ENCODE measurements around the gene FOXA1.

Gene FOXA1

GRCh38 chr14:37594971-37595808 lies at the start of gene FOXA1, which contains the start of gene TTC6:
Gene FOXA1, minus strand, starts transcription at chr14:37595249. Its CDS starts 277 bp downstream, at chr14:37594972.
Gene TTC6, plus strand, starts transcription at chr14:37595629. Its CDS starts 26,436 bp downstream, at chr14:37622065.
- peak; percentile 53 for DNase-seq

DNA sequence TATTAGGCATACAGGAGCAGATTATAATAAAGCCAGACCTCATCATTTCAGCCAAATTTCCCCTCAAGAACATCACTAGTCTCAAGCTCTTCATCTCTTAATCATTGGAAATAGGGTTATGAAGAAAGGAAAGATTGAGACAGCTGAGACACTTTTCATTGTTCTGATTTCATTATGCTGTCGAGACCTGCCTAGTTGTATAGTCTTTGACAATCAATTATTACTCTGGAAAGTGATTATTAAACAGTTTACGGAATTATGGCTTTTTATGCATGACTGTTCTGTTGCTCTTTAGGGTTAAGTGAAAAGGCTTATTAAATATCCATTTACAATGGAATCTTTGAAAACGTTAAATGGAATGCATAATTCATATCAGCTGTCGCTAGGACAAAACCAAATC lies 48.7 kb upstream of the FOXA1 start:
- DNase-seq = no peak

GRCh38 chr14:37642125-37642524 lies 47.1 kb upstream of the FOXA1 start:
- DNase-seq = no peak

DNA sequence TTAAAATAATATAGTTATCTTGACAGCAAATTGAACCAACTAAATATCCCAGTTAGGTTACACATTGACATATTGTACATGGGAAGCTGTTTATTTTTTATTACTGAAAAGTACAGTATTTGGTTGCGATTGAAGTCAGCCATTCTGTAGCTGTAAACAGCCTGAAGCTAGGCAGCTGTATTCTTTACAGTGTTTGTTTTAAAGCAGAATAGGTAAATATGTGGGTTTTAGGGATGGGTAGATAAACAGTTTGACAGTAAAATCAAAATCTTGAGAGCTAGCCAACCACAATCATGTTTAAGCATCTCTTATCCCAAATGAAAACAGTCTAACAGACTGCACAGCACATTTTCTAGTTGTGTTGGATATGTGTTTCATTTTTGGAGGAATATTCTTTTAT lies 46.1 kb upstream of the FOXA1 start:
- DNase-seq = no peak

DNA sequence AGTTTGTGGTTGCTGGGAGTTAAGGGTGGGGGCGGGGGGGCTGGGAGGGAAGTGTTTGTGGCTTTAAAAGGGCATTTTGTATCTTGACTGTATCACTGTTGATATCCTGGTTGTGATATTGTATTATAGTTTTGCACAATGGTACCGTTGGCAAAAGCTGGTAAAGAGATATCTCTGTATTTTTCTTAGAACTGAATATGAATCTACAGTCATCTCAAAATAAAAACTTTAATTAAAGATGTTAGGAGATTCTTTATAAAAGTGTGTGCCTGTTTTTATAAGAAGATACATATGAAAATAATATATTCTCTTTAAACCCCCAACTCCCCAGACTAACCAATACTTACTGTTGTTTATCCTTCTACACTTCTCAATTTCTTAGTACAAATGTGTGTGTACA lies 43.5 kb upstream of the FOXA1 start:
- DNase-seq = no peak

GRCh38 chr14:37637341-37637740 lies 42.3 kb upstream of the FOXA1 start:
- DNase-seq = no peak

GRCh38 chr14:37625597-37626595 lies 30.8 kb upstream of the FOXA1 start:
- DNase-seq = peak; percentile 36

GRCh38 chr14:37623971-37624370 lies 28.9 kb upstream of the FOXA1 start:
- no peak for DNase-seq

- no peak for DNase-seq
These were observed 28.4 kb upstream of the FOXA1 start for GRCh38 chr14:37623426-37623951.

DNA sequence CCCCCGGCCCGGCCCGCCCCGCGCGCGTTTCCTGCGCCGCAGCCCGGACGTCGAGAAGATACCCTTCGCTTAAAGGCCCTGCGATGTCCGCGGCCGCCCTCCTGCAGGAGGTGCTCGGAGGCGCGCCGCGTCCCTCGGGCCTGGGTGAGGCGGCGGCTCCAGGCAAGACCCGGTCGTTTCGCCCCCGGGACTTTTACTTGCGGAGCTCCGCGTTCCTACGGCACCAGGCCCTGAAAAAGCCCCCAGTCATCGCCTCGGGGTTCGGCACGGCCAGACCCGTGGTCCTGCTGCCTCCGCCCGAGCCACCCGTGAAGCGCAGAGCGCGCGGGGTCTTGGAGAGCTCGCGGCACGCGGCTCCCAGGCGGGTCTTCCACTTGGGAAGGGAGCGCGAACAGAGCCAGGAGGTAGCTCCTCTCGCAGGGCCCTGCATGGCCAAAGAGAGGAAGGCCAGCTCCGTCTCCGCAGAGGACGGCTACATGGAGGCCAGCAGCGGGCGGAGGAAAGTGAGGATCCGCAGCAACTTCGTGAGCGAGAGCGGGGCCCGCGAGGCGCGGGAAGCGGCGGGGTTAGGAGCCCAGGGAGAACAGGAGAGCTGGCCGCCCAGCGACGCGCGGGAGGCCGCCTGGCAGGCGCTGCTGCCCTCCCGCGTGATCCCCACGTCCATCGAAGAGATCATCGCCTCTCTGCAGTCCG lies 27.3 kb upstream of the FOXA1 start:
- no peak for DNase-seq

DNA sequence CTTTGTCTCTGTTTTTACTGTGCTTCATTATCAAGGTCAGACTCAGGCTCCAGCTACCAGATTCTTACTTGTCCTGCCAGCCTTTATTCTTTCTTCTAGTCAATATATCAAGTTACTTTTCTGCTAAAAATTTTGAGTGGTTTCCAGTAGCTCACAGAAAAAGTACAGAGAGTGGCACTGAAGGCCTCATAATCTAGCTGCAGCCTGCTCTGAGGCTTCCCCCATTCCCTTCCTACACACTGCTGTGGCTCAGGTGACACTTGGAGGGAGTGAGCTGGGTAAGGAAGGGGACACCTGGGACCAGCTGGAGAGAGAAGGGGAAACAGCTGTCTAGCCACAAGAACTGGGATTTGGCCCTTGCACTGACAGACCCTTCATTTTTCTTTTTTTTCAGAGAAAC lies 25.8 kb upstream of the FOXA1 start:
- no peak for DNase-seq

- DNase-seq = no peak
These were observed 23.5 kb upstream of the FOXA1 start for GRCh38 chr14:37618498-37619028.

DNA sequence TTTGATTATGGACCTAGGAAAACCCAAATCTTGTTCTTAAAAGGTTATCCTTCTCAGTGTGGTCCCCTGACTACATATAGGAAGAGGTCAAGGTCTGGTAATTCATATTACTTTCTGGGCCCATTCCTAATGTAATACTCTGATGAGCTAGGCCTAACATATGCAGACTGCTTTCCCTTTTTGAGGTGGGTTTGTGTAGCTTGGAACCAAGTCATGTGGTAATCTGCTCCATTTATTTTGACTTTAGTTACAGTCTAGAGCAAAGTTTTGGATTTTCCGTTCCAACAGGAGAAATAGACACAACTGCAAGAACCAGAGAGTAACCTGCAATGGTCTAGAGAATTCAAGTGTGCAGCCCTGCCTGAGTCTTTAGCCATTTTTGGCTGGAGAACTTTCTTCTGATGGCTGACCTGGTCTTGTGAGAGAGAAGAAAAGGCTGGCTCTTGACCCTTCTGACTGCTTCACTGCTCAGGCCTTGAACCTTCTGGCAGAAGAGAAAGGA lies 22.9 kb upstream of the FOXA1 start:
- DNase-seq = no peak

- DNase-seq = no peak
These were observed 21.8 kb upstream of the FOXA1 start for GRCh38 chr14:37616853-37617252.

DNA sequence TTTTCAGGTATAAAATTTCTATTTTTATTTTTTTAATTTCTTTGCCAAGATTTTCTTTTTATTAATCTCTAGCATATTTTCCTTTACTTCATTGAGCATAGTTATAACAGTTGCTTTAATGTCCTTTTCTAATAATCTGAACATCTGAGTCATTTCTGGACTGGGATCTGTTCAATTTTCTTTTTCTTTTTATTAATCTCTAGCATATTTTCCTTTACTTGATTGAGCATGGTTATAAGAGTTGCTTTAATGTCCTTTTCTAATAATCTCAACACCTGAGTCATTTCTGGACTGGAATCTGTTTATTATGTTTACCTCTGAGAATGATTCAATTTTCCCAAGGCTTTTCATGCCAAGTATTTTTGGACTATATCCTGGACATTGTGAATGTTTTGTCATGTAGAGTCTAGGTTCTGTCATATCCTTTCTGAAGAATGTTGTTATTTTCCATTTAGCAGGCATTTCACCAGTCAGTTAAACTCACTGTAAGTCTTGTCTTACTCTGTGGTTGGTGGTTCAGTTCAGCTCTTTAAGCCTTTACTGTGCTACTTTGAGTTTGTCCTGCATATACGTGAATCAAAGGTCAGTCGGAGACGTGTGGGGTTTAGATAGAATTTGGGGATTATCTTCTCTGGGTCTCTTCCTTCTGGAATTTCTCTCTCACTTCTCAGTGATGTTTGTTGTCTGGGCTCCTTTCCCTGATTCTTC lies 20.7 kb upstream of the FOXA1 start:
- DNase-seq = no peak

DNA sequence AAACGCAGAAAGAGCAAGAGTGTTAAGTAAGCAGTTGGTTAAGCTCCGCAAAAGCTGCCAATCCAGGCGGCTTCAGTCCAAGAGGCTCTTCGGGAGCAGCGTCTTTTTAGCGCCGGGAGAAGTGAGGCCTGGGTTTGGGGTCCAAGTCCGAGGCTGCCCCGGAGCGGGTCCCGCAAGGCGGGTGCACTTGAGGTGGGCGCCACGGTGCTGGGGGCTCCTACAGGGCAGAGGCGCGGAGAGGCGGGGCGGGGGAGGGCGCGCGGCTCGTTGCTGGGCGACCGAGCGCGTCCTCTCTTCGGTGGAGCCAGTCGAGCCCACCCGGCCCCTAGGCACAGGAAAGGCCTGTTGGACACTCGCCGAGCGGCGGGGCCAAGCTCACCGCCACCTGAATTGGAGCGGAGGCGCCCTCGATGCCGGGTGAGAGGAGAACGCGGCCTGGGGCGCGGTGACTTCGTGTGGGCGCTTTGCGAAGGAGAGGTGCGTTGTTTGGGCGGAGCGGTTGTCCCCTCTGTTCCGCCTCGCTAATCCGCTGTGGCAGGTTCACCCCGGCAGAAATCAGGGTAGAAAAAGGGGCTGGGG lies 16.0 kb upstream of the FOXA1 start:
- no peak for DNase-seq

- DNase-seq = no peak
These were observed 13.6 kb upstream of the FOXA1 start for GRCh38 chr14:37608649-37609048.

DNA sequence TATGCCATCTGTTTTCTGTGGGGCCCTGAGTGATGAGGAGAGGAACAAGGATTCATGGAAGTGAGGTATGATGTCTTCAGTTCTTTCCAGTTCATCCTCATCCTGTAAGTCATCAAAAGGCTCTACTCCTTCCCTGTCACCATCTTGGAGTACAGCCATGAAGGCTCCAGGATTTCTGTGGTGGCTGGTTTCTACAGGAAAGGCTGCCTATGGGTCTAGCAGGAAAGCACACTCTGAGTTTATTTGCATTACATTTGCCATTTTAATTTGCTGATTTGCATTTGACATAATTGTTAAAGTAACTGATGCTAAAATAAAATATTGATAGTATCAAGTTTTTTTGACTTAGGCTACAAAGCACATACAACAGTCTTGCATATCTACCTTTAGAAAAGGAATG lies 11.6 kb upstream of the FOXA1 start:
- DNase-seq = no peak

- DNase-seq = no peak
These were observed 8.7 kb upstream of the FOXA1 start for GRCh38 chr14:37603688-37604251.

DNA sequence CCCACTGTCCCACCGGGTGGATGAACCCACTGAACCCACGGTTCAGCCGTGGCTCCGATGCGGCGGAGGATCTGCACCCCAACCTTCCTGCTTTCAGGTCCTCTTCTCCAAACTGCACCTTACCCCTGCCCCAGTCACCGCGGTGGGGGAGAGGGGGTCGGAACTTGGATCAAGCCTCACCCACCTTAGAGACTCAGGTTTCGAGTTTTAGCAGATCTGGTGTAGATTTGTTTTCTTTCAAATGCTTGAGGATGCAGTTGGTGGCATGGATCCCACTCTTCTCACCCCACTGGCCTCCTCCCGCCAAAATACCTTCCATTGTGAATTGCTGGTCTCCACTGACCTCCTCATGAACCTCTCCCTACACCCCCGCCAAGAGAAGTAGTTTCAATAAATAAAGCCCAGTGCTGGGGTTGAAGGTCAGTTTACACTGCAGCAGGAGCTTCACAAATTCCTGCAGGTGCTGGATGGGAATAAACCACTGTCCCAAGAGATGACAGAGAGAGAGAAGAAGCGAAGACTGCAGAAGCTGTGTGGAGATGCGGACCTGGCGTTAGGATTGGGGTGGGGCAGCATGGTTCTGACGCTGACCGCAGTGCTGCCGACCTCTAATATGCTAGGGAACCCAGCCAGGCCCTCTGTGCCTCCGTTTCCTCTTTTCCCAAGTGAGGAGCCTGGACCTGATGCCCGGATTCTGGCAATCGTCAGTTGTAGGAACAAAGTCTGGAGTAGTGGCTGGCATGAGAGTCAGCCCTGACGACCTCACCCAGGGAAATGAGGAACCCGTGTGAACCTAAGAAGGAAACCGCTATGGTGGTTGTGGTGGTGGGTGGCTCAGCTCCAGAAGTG lies 7.8 kb upstream of the FOXA1 start:
- no peak for DNase-seq

All from NCI-H187 treated with DMSO at 0.1 percent for 48 hours (cell line).